ENCODE results near the gene POLR3K. TPM values are rescaled to one million over a fixed set of nuclear protein-coding genes. Genes with fewer than 3 reads are reported as not detected.
"Not testable (repeated sequence)": the region's sequence is repeated elsewhere in the genome, so short reads cannot be mapped to it uniquely, and the experiment has no call there.

POLR3K gene
- total RNA-seq, 2 experiments from 2014 or later: 38.2 to 40.9 TPM

DNA sequence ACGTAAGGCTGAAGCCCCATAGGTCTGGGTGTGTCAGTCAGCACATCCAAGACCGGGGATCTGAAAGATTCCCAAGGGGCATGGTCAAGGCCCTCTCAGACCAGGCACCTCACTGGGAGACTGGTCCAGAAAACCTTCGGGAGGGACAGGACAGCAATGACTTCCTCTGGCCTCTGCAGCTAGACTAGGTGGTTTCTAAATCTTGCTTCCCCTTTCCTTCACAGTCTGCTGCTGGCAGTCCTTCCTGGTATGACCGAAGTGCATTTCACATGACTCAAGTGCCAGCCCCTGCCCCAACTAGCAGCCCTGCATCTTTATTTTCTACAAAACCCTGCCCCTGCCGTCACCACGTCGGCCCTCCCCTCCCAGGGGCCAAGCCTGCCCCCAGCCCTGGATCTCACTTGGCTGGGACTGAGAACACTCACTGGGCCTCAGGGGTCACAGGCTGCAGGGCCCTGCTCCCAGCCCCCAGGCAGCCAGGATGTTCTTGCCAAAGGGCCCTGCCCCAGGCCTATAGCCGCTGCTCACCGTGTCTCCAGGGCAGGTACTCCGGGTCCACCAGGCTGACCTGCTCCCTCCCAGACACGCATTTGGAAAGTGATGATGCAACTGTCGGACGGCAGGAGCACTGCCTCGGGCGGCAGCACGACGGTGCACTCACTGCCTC, 18.3 kb downstream of the POLR3K start:
- CTCF ChIA-PET: no interaction called here
- Mint-ChIP-seq H3K36me3 (ENCODE audit: low read depth) (peaks cover 8% of the 10 kb centered on the region), H3K4me1 (ENCODE audit: low read depth) (peaks cover 15% of the 10 kb centered on the region), H3K27me3 (ENCODE audit: low read depth) (no peaks in the 10 kb centered on the region), H3K27ac (no peak overlapping the region), H3K9me3 (no peaks in the 10 kb centered on the region), H3K4me3 (no peak overlapping the region)
- DNase-seq: no peak
- intact Hi-C loops (cut with micrococcal nuclease): no loop called here

- no peak for DNase-seq
- Mint-ChIP-seq H3K4me1 (ENCODE audit: low read depth) (peaks cover 10% of the 10 kb centered on the region), H3K9me3 (no peaks in the 10 kb centered on the region), H3K27ac (no peak overlapping the region), H3K27me3 (ENCODE audit: low read depth) (no peaks in the 10 kb centered on the region), H3K4me3 (no peak overlapping the region), H3K36me3 (ENCODE audit: low read depth) (peaks cover 8% of the 10 kb centered on the region)
- CTCF ChIA-PET: no interaction called here
- intact Hi-C loops (cut with micrococcal nuclease): no loop called here
Observed at GRCh38 chr16:34648-34987, 18.8 kb downstream of the POLR3K start.

- H3K27me3 Mint-ChIP-seq (ENCODE audit: low read depth): no peaks in the 10 kb centered on the region
- H3K9me3 Mint-ChIP-seq: no peaks in the 10 kb centered on the region
- CTCF ChIA-PET: no interaction called here
- H3K4me3 Mint-ChIP-seq: no peak overlapping the region
- H3K36me3 Mint-ChIP-seq (ENCODE audit: low read depth): peaks cover 6% of the 10 kb centered on the region
- H3K4me1 Mint-ChIP-seq (ENCODE audit: low read depth): peaks cover 4% of the 10 kb centered on the region
- no peak overlapping the region for H3K27ac Mint-ChIP-seq
- intact Hi-C loops (cut with micrococcal nuclease): no loop called here
- DNase-seq: no peak
Observed at GRCh38 chr16:33877-34647, 19.3 kb downstream of the POLR3K start.

DNA sequence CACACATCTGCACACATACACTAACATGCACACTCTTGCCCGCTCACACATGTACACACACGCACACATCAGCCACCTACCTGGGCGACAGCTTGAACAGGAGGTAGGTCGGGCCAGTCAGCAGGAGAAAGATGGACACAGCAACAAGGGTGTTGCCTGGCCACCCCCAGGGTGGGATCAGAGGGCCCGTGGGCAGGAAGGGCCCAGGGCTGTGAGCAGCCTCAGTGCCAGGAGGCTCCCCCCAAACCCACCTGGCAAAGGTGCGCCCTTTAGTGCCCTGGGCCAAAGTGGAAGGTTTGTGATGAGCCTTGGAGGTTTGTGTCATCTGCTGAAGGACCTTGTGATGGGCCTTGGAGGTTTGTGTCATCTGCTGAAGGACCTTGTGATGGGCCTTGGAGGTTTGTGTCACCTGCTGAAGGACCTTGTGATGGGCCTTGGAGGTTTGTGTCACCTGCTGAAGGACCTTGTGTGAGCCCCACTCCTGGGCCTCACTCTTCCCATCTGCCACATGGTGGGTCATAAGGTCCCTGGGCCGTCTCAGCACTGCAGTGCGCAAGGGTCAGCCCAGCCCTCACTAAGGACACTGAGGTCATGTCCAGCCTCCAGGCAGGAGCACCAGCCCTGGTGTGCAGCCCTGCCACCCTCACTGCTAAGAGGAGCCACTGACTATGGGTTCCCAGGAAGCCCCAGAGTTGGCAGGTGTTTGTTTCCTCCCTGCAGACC, 20.1 kb downstream of the POLR3K start:
- DNase-seq; H3K36me3 Mint-ChIP-seq (ENCODE audit: low read depth); CTCF ChIA-PET; H3K9me3 Mint-ChIP-seq; H3K27ac Mint-ChIP-seq; H3K4me3 Mint-ChIP-seq; H3K4me1 Mint-ChIP-seq (ENCODE audit: low read depth); intact Hi-C loops (cut with micrococcal nuclease); H3K27me3 Mint-ChIP-seq (ENCODE audit: low read depth): not testable (repeated sequence)

DNA sequence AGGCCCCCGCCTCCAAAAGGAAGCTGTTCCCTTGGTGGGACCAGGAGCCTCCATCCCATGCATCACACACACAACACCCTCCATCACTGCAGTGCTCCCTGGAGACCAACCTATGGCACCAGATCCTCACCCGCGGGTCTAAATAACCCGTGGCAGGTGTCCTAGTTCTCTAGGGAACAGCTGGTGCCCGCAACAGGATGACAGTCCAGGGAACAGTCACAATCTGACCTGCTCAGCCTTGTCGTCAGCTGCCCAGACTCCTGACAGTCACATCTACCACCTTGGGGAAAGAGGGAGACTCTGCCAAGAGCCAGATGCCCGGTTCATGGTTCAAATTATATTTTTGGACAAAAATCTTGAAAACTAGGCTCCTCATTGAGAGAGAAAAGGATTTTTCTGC, 22.8 kb downstream of the POLR3K start:
- H3K27ac Mint-ChIP-seq; CTCF ChIA-PET; DNase-seq; H3K9me3 Mint-ChIP-seq; intact Hi-C loops (cut with micrococcal nuclease); H3K4me3 Mint-ChIP-seq; H3K36me3 Mint-ChIP-seq (ENCODE audit: low read depth); H3K27me3 Mint-ChIP-seq (ENCODE audit: low read depth); H3K4me1 Mint-ChIP-seq (ENCODE audit: low read depth): not testable (repeated sequence)

DNA sequence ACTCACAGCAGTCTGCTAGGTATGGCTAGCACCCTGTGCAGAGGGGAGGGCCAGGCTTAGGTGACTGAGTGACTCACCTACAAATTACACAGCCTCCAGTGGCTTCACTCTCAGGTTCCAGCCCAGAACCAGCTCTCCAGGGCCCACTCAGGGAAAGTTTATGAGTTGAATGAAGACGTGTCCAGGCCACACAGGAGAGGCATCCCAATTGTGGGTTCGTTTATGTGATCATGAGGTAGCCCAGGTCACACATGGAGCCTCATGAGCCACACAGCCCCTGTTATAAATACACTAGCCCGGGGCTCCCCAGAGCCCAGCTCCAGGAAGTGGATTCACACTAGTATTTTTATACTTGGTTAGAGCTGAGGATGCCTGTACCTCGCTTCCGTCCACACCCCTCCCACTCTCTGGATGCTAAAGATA, 27.5 kb downstream of the POLR3K start:
- DNase-seq; H3K36me3 Mint-ChIP-seq (ENCODE audit: low read depth); H3K27ac Mint-ChIP-seq; H3K27me3 Mint-ChIP-seq (ENCODE audit: low read depth); intact Hi-C loops (cut with micrococcal nuclease); H3K4me1 Mint-ChIP-seq (ENCODE audit: low read depth); H3K9me3 Mint-ChIP-seq; CTCF ChIA-PET; H3K4me3 Mint-ChIP-seq: not testable (repeated sequence)

GRCh38 chr16:24151-24550, 29.3 kb downstream of the POLR3K start:
- CTCF ChIA-PET; H3K27ac Mint-ChIP-seq; intact Hi-C loops (cut with micrococcal nuclease); DNase-seq; H3K4me3 Mint-ChIP-seq; H3K4me1 Mint-ChIP-seq (ENCODE audit: low read depth); H3K9me3 Mint-ChIP-seq; H3K36me3 Mint-ChIP-seq (ENCODE audit: low read depth); H3K27me3 Mint-ChIP-seq (ENCODE audit: low read depth): not testable (repeated sequence)

DNA sequence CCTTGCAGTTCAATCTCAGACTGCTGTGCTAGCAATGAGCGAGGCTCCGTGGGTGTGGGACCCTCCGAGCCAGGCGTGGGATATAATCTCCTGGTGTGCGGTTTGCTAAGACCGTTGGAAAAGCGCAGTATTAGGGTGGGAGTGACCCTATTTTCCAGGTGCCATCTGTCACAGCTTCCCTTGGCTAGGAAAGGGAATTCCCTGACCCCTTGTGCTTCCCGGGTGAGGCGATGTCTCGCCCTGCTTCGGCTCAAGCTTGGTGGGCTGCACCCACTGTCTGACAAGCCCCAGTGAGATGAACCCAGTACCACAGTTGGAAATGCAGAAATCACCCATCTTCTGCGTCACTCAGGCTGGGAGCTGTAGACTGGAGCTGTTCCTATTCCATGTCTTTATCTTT, 32.5 kb downstream of the POLR3K start:
- H3K27ac Mint-ChIP-seq; H3K4me3 Mint-ChIP-seq; CTCF ChIA-PET; H3K9me3 Mint-ChIP-seq; DNase-seq; intact Hi-C loops (cut with micrococcal nuclease); H3K27me3 Mint-ChIP-seq (ENCODE audit: low read depth); H3K36me3 Mint-ChIP-seq (ENCODE audit: low read depth); H3K4me1 Mint-ChIP-seq (ENCODE audit: low read depth): not testable (repeated sequence)

GRCh38 chr16:17062-17765, 36.2 kb downstream of the POLR3K start:
- H3K4me1 Mint-ChIP-seq (ENCODE audit: low read depth); H3K27me3 Mint-ChIP-seq (ENCODE audit: low read depth); H3K9me3 Mint-ChIP-seq; H3K4me3 Mint-ChIP-seq; CTCF ChIA-PET; intact Hi-C loops (cut with micrococcal nuclease); H3K27ac Mint-ChIP-seq; H3K36me3 Mint-ChIP-seq (ENCODE audit: low read depth); DNase-seq: not testable (repeated sequence)

- intact Hi-C loops (cut with micrococcal nuclease); H3K4me1 Mint-ChIP-seq (ENCODE audit: low read depth); H3K4me3 Mint-ChIP-seq; H3K36me3 Mint-ChIP-seq (ENCODE audit: low read depth); CTCF ChIA-PET; H3K27ac Mint-ChIP-seq; H3K9me3 Mint-ChIP-seq; H3K27me3 Mint-ChIP-seq (ENCODE audit: low read depth): not testable (repeated sequence)
- DNase-seq: peak; percentile 99
Observed at GRCh38 chr16:10772-11171, 42.6 kb downstream of the POLR3K start.

DNA sequence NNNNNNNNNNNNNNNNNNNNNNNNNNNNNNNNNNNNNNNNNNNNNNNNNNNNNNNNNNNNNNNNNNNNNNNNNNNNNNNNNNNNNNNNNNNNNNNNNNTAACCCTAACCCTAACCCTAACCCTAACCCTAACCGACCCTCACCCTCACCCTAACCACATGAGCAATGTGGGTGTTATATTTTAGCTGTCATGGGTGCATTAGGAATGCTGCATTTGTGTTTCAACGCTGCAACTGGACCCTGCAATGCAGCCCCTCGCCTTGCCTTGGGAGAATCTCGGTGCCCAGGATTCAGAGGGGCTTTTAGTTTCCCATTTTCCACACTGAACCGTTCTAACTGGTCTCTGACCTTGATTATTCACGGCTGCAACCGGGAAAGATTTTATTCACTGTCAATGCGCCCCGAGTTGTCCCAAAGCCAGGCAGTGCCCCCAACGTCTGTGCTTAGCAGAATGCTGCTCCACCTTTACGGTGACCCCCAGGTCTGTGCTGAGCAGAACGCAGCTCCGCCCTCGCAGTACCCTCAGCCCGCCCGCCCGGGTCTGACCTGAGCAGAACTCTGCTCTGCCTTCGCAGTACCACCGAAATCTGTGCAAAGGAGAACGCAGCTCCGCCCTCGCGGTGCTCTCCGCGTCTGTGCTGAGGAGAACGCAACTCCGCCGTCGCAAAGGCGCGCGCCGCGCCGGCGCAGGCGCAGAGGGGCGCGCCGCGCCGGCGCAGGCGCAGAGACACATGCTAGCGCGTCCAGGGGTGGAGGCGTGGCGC, 43.3 kb downstream of the POLR3K start:
- CTCF ChIA-PET: no interaction called here
- peak; percentile 18 for DNase-seq
- H3K27ac Mint-ChIP-seq: no peak overlapping the region
- intact Hi-C loops (cut with micrococcal nuclease): no loop called here
- H3K9me3 Mint-ChIP-seq: peaks cover 5% of the 10 kb centered on the region
- H3K4me1 Mint-ChIP-seq (ENCODE audit: low read depth): no peaks in the 10 kb centered on the region
- peak overlapping the region; percentile 62 for H3K4me3 Mint-ChIP-seq
- H3K36me3 Mint-ChIP-seq (ENCODE audit: low read depth): no peaks in the 10 kb centered on the region
- H3K27me3 Mint-ChIP-seq (ENCODE audit: low read depth): no peaks in the 10 kb centered on the region

All from activated naive CD4-positive, alpha-beta T cell treated with anti-CD3 and anti-CD28 coated beads for 36 hours (primary cell).